ENCODE measurements around the gene FOXD2.

DNA sequence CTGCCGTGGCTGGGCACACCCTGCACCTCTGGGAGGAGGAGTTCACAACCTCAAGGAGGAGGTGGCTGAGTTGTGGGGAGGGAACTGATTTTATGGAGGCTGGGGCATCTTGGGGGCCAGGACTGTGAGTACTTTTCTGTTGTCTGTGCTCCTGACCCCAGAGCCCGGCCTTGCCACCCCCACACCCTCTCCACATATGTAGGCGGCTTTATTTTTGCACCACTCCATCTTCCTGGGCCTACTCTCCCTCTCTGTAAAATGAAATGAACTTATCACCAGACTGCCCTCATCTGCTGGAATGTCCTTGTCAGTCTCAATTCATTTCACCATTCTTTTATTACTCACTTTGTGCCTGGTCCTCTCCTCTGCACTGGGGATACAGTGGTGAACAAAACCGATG is 12.8 kb downstream of the FOXD2 start:
- TF ChIP-seq, protein P1, sequence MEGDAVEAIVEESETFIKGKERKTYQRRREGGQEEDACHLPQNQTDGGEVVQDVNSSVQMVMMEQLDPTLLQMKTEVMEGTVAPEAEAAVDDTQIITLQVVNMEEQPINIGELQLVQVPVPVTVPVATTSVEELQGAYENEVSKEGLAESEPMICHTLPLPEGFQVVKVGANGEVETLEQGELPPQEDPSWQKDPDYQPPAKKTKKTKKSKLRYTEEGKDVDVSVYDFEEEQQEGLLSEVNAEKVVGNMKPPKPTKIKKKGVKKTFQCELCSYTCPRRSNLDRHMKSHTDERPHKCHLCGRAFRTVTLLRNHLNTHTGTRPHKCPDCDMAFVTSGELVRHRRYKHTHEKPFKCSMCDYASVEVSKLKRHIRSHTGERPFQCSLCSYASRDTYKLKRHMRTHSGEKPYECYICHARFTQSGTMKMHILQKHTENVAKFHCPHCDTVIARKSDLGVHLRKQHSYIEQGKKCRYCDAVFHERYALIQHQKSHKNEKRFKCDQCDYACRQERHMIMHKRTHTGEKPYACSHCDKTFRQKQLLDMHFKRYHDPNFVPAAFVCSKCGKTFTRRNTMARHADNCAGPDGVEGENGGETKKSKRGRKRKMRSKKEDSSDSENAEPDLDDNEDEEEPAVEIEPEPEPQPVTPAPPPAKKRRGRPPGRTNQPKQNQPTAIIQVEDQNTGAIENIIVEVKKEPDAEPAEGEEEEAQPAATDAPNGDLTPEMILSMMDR (IDR thresholded peaks at IDR 0.05; ENCODE audit: insufficient read depth, low read depth, low read length): no peak
- no peak for TF ChIP-seq EZH2 (IDR thresholded peaks at IDR 0.05; ENCODE audit: insufficient read depth, low read length)

Measured in astrocyte (in vitro differentiated cells and primary cell).